Epithelial cell of esophagus (primary cell): Measurements from ENCODE around the gene UFSP1.
A peak's percentile ranks its signal among the peaks of the same experiment; 100 is the strongest.

Experiments
- DNase-seq: peaks from one replicate; pipeline ENCODE4 v3.0.0; 2010; ENCODE audit warnings: low read depth
- H3K4me3 ChIP-seq: 2 replicates; pipeline ENCODE4 v1.5.1; 2011; ENCODE audit warnings: mild to moderate bottlenecking, low read length, control low read depth
- TF ChIP-seq, protein P1 (sequence below): IDR thresholded peaks from 2 replicates; pipeline ENCODE4 v1.5.1; 2011; ENCODE audit warnings: low read depth, mild to moderate bottlenecking, low read length, control low read depth, inconsistent platforms; ENCODE audit not compliant: insufficient read depth; ENCODE audit errors: missing control alignments

The UFSP1 gene

GRCh38 chr7:100867776-100868485, 21.6 kb downstream of the UFSP1 start:
- H3K4me3 ChIP-seq: peak overlapping the region; percentile 81
- DNase-seq: peak; percentile 54
- TF ChIP-seq, protein P1, sequence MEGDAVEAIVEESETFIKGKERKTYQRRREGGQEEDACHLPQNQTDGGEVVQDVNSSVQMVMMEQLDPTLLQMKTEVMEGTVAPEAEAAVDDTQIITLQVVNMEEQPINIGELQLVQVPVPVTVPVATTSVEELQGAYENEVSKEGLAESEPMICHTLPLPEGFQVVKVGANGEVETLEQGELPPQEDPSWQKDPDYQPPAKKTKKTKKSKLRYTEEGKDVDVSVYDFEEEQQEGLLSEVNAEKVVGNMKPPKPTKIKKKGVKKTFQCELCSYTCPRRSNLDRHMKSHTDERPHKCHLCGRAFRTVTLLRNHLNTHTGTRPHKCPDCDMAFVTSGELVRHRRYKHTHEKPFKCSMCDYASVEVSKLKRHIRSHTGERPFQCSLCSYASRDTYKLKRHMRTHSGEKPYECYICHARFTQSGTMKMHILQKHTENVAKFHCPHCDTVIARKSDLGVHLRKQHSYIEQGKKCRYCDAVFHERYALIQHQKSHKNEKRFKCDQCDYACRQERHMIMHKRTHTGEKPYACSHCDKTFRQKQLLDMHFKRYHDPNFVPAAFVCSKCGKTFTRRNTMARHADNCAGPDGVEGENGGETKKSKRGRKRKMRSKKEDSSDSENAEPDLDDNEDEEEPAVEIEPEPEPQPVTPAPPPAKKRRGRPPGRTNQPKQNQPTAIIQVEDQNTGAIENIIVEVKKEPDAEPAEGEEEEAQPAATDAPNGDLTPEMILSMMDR: no peak

GRCh38 chr7:100867040-100867775, 22.3 kb downstream of the UFSP1 start, which contains the start of gene TRIP6:
Gene TRIP6 (plus strand): TSS chr7:100867387. CDS start chr7:100867498, 111 bp downstream.
- H3K4me3 ChIP-seq: peak within 1 kb of the TSS; percentile 81
- TF ChIP-seq, protein P1: no peak

DNA sequence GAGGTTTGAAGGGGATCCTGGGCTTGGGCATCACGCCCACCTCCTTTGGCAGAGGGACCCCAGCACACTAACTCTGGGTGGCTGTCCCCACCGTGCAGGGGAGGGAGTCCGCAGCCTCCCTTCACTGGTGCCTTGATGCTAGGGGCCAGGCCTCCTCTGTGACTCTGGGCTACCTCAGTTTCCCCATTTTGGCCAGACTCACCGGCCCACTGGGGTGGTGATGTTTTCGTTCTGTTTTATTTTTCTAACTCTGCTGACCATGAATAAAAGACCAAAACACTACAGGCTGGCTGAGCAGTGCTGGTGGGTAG, 22.8 kb downstream of the UFSP1 start:
- DNase-seq: no peak
- peak overlapping the region; percentile 81 for H3K4me3 ChIP-seq
- TF ChIP-seq, protein P1: no peak

More at GRCh38 chr7:100867040-100867775, 22.3 kb downstream of the UFSP1 start, which contains the start of gene TRIP6:
- peak; percentile 82 for DNase-seq

GRCh38 chr7:100865938-100866728, 23.4 kb downstream of the UFSP1 start:
- TF ChIP-seq, protein P1: no peak
- peak; percentile 71 for DNase-seq
- H3K4me3 ChIP-seq: peak overlapping the region; percentile 81

DNA sequence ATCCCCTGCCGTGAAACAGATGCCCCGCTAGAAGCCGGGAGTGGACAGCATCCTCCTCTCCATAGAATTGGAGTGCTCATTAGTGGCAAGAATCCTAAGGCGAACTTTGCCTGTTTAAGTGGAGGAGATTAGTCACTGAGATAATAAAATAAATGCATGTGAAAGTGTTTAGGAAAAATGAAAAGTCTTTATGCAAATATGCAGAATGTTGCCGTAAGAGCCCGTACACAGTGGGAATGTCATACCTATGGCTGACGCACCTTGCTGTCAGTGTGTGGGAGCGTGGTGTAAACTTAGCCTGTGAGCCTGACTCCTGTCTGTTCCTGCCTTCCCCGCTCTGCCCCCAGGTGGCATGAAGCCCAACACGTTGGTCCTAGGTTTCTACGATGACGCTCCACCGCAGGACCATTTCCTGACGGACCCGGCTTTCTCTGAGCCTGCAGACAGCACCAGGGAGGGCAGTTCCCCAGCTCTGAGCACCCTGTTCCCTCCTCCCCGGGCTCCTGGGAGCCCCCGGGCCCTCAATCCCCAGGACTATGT, 24.1 kb downstream of the UFSP1 start:
- peak overlapping the region; percentile 81 for H3K4me3 ChIP-seq
- DNase-seq: peak; percentile 99
- TF ChIP-seq, protein P1: peak; percentile 47

- TF ChIP-seq, protein P1: no peak
- H3K4me3 ChIP-seq: no peak overlapping the region
- no peak for DNase-seq
Observed at GRCh38 chr7:100864263-100864845, 25.2 kb downstream of the UFSP1 start.
